ENCODE measurements around the gene ACSBG1.
"Not testable (repeated sequence)": the region's sequence is repeated elsewhere in the genome, so short reads cannot be mapped to it uniquely, and the experiment has no call there.

DNA sequence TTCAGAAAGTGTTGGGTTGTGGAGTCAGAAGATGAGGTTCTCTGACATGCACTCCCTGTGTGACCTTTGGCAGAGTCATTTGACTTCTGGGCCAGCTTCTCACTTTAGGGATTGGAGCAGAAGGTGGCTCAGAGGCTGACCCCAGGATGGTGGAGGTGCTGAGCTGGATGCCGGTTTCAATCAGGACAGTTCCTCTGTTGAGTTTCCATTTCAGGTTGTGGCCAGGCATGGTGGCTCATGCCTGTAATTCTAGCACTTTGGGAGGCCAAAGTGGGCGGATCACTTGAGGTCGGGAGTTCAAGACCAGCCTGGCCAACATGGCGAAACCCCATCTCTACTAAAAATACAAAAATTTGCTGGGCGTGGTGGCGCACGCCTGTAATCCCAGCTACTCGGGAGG lies 83.3 kb downstream of the ACSBG1 start:
- TF ChIP-seq, protein P1, sequence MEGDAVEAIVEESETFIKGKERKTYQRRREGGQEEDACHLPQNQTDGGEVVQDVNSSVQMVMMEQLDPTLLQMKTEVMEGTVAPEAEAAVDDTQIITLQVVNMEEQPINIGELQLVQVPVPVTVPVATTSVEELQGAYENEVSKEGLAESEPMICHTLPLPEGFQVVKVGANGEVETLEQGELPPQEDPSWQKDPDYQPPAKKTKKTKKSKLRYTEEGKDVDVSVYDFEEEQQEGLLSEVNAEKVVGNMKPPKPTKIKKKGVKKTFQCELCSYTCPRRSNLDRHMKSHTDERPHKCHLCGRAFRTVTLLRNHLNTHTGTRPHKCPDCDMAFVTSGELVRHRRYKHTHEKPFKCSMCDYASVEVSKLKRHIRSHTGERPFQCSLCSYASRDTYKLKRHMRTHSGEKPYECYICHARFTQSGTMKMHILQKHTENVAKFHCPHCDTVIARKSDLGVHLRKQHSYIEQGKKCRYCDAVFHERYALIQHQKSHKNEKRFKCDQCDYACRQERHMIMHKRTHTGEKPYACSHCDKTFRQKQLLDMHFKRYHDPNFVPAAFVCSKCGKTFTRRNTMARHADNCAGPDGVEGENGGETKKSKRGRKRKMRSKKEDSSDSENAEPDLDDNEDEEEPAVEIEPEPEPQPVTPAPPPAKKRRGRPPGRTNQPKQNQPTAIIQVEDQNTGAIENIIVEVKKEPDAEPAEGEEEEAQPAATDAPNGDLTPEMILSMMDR (IDR thresholded peaks at IDR 0.05), result not testable (repeated sequence)
- not testable (repeated sequence) for TF ChIP-seq POLR2A (IDR thresholded peaks at IDR 0.05)
